Measurements from ENCODE around the gene LIN54.
"Not testable (repeated sequence)": the region's sequence is repeated elsewhere in the genome, so short reads cannot be mapped to it uniquely, and the experiment has no call there.

Gene LIN54

GRCh38 chr4:83046693-83047473, 36.3 kb upstream of the LIN54 start:
- no peaks in the 10 kb centered on the region for H3K9me2 ChIP-seq (replicated peaks; ENCODE audit: insufficient read depth, low read length)
- H2AFZ ChIP-seq (ENCODE audit: low read length): no peak overlapping the region
- H3K36me3 ChIP-seq (replicated peaks; ENCODE audit: insufficient read depth, low read length): no peaks in the 10 kb centered on the region
- H3K79me2 ChIP-seq (ENCODE audit: low read length): peaks cover 18% of the 10 kb centered on the region
- no peak overlapping the region for H3K9ac ChIP-seq (ENCODE audit: low read length)
- no peaks in the 10 kb centered on the region for H3K9me3 ChIP-seq (replicated peaks; ENCODE audit: insufficient read depth, low read length)
- TF ChIP-seq CTCF (IDR thresholded peaks at IDR 0.05; ENCODE audit: low read length): no peak
- TF ChIP-seq EZH2phosphoT487 (IDR thresholded peaks at IDR 0.05; ENCODE audit: low read length): no peak
- TF ChIP-seq EZH2 (optimal IDR thresholded peaks at IDR 0.05; ENCODE audit: low read depth, low read length): no peak
- H3K4me1 ChIP-seq (ENCODE audit: low read length): no peaks in the 10 kb centered on the region
- no peaks in the 10 kb centered on the region for H4K20me1 ChIP-seq (ENCODE audit: insufficient read depth, low read length)
- no peak overlapping the region for H3K4me3 ChIP-seq (ENCODE audit: low read length)
- DNase-seq: no peak
- H3K4me2 ChIP-seq (ENCODE audit: low read depth, low read length): no peak overlapping the region
- no peak overlapping the region for H3K27ac ChIP-seq (ENCODE audit: low read length)
- H3K27me3 ChIP-seq (replicated peaks; ENCODE audit: insufficient read depth, low read length): no peaks in the 10 kb centered on the region
- H3F3A ChIP-seq (ENCODE audit: insufficient read depth, low read length): no peaks in the 10 kb centered on the region

GRCh38 chr4:83043801-83044407, 33.3 kb upstream of the LIN54 start:
- Histone ChIP-seq H3K9me3 (replicated peaks; ENCODE audit: insufficient read depth, low read length) (no peaks in the 10 kb centered on the region), H3K27ac (ENCODE audit: low read length) (no peak overlapping the region), H3F3A (ENCODE audit: insufficient read depth, low read length) (no peaks in the 10 kb centered on the region), H3K4me1 (ENCODE audit: low read length) (no peaks in the 10 kb centered on the region), H2AFZ (ENCODE audit: low read length) (no peak overlapping the region), H4K20me1 (ENCODE audit: insufficient read depth, low read length) (no peaks in the 10 kb centered on the region), H3K27me3 (replicated peaks; ENCODE audit: insufficient read depth, low read length) (no peaks in the 10 kb centered on the region), H3K4me3 (ENCODE audit: low read length) (no peak overlapping the region), H3K36me3 (replicated peaks; ENCODE audit: insufficient read depth, low read length) (no peaks in the 10 kb centered on the region), H3K79me2 (ENCODE audit: low read length) (peaks cover 37% of the 10 kb centered on the region), H3K9me2 (replicated peaks; ENCODE audit: insufficient read depth, low read length) (no peaks in the 10 kb centered on the region), H3K4me2 (ENCODE audit: low read depth, low read length) (no peak overlapping the region), H3K9ac (ENCODE audit: low read length) (no peak overlapping the region)
- TF ChIP-seq EZH2 (optimal IDR thresholded peaks at IDR 0.05; ENCODE audit: low read depth, low read length): no peak
- TF ChIP-seq CTCF (IDR thresholded peaks at IDR 0.05; ENCODE audit: low read length): no peak
- no peak for TF ChIP-seq EZH2phosphoT487 (IDR thresholded peaks at IDR 0.05; ENCODE audit: low read length)
- no peak for DNase-seq

GRCh38 chr4:83043157-83043556, 32.5 kb upstream of the LIN54 start:
- H3K36me3 ChIP-seq (replicated peaks; ENCODE audit: insufficient read depth, low read length); H3K9me3 ChIP-seq (replicated peaks; ENCODE audit: insufficient read depth, low read length); H3K27me3 ChIP-seq (replicated peaks; ENCODE audit: insufficient read depth, low read length); H2AFZ ChIP-seq (ENCODE audit: low read length); H3F3A ChIP-seq (ENCODE audit: insufficient read depth, low read length); H3K27ac ChIP-seq (ENCODE audit: low read length); H3K4me1 ChIP-seq (ENCODE audit: low read length); H3K9me2 ChIP-seq (replicated peaks; ENCODE audit: insufficient read depth, low read length); H3K4me3 ChIP-seq (ENCODE audit: low read length); H3K4me2 ChIP-seq (ENCODE audit: low read depth, low read length); H4K20me1 ChIP-seq (ENCODE audit: insufficient read depth, low read length); DNase-seq; H3K9ac ChIP-seq (ENCODE audit: low read length): not testable (repeated sequence)
- peaks cover 43% of the 10 kb centered on the region for H3K79me2 ChIP-seq (ENCODE audit: low read length)

- Histone ChIP-seq H3K4me3 (ENCODE audit: low read length) (no peak overlapping the region), H3K79me2 (ENCODE audit: low read length) (peaks cover 72% of the 10 kb centered on the region), H3K36me3 (replicated peaks; ENCODE audit: insufficient read depth, low read length) (no peaks in the 10 kb centered on the region), H3K9me3 (replicated peaks; ENCODE audit: insufficient read depth, low read length) (no peaks in the 10 kb centered on the region), H4K20me1 (ENCODE audit: insufficient read depth, low read length) (no peaks in the 10 kb centered on the region), H2AFZ (ENCODE audit: low read length) (no peak overlapping the region), H3K4me1 (ENCODE audit: low read length) (peaks cover 5% of the 10 kb centered on the region; the same call in 1 of the 2 replicates), H3K27me3 (replicated peaks; ENCODE audit: insufficient read depth, low read length) (no peaks in the 10 kb centered on the region), H3F3A (ENCODE audit: insufficient read depth, low read length) (0 out of 2 replicates have a peak, but pooled peaks cover under 1% of the 10 kb centered on the region), H3K27ac (ENCODE audit: low read length) (no peak overlapping the region), H3K4me2 (ENCODE audit: low read depth, low read length) (no peak overlapping the region), H3K9me2 (replicated peaks; ENCODE audit: insufficient read depth, low read length) (no peaks in the 10 kb centered on the region), H3K9ac (ENCODE audit: low read length) (no peak overlapping the region)
- TF ChIP-seq CTCF (IDR thresholded peaks at IDR 0.05; ENCODE audit: low read length): no peak
- no peak for TF ChIP-seq EZH2 (optimal IDR thresholded peaks at IDR 0.05; ENCODE audit: low read depth, low read length)
- no peak for DNase-seq
These were observed 29.6 kb upstream of the LIN54 start for GRCh38 chr4:83040269-83040668.
